Natural killer cell (primary cell): ENCODE results near the gene HACE1. TPM values are rescaled to one million over a fixed set of nuclear protein-coding genes. Genes with fewer than 3 reads are reported as not detected.

Experiments used
- ATAC-seq, 3 donors: fragments of 150-1000 bp in 2 of 3; fragments of 200-7000 bp in 1 of 3; cut with Tn5 transposase; 1 replicate in 1 of 3; 2 replicates in 2 of 3; pipeline ENCODE4 v1.10.0; 2021; ENCODE audit warnings: mild to moderate bottlenecking in 2 of 3, moderate library complexity in 2 of 3
- DNase-seq, 2 donors: peaks; one replicate each; pipeline versions ENCODE4 v3.0.0 to v3.0.0-alpha.2; 2013 to 2021; ENCODE audit warnings: mixed read lengths in 1 of 2
- H3K27ac ChIP-seq: one replicate; pipeline ENCODE4 v1.5.1; 2013; ENCODE audit warnings: mild to moderate bottlenecking, low read length
- H3K27me3 ChIP-seq: one replicate; pipeline ENCODE4 v1.6.1; 2013; ENCODE audit warnings: low read length; ENCODE audit not compliant: control insufficient read depth, insufficient read depth
- H3K36me3 ChIP-seq: one replicate; pipeline ENCODE4 v1.6.1; 2013; ENCODE audit warnings: low read length; ENCODE audit not compliant: control insufficient read depth, insufficient read depth
- H3K4me1 ChIP-seq: one replicate; pipeline ENCODE4 v1.6.1; 2013; ENCODE audit warnings: low read length; ENCODE audit not compliant: control insufficient read depth, insufficient read depth
- H3K4me3 ChIP-seq: one replicate; pipeline ENCODE4 v1.5.1; 2013; ENCODE audit warnings: low read length
- H3K9me3 ChIP-seq: one replicate; pipeline ENCODE4 v1.6.1; 2013; ENCODE audit warnings: low read length; ENCODE audit not compliant: control insufficient read depth, insufficient read depth
- H3K27ac Mint-ChIP-seq, 2 donors: one replicate each; pipeline ENCODE4 v1.8.0; 2022; ENCODE audit warnings: mild to moderate bottlenecking in 2 of 2, mixed read lengths in 2 of 2, moderate library complexity in 1 of 2
- H3K27me3 Mint-ChIP-seq, 2 donors: one replicate each; pipeline ENCODE4 v1.8.0; 2022; ENCODE audit warnings: low read depth in 2 of 2, mixed read lengths in 2 of 2
- H3K36me3 Mint-ChIP-seq: one replicate; pipeline ENCODE4 v1.8.0; 2022; ENCODE audit warnings: mixed read lengths
- H3K4me1 Mint-ChIP-seq, 2 donors: one replicate each; pipeline ENCODE4 v1.8.0; 2022; ENCODE audit warnings: mixed read lengths in 2 of 2
- H3K4me3 Mint-ChIP-seq: one replicate; pipeline ENCODE4 v1.8.0; 2022; ENCODE audit warnings: mild to moderate bottlenecking, moderate library complexity, mixed read lengths
- H3K9me3 Mint-ChIP-seq, 2 donors: one replicate each; pipeline ENCODE4 v1.8.0; 2022; ENCODE audit warnings: mixed read lengths in 2 of 2
- CTCF ChIP-seq: fragments of 200-600 bp; IDR thresholded peaks from one replicate; pipeline ENCODE4 v1.8.0; 2022; ENCODE audit warnings: antibody characterized with exemption
- WGBS: methylation state at CpG from one replicate; pipeline ENCODE4 v1.1.7; 2013; ENCODE audit warnings: missing lambda C conversion rate; ENCODE audit not compliant: insufficient coverage; 5-methylcytosine and 5-hydroxymethylcytosine counted together
- intact Hi-C: fragments of 100-400 bp; cut with micrococcal nuclease; formaldehyde crosslinking; loops from one replicate; pipeline ENCODE4 v1.14.2; 2022
- total RNA-seq, 4 donors: library from RNA; stranded (reverse); fragments of 120-200 nt in 1 of 4; gene quantifications; one replicate each; pipeline versions ENCODE4 v1.2.3 to v1.2.4, GENCODE V29; 2013 to 2022

HACE1 gene
- total RNA-seq, 3 donors from 2014 or later (not counting 1 experiment from before 2014, with no cell fraction given): 9.6 to 12.6 (median 9.8) TPM

GRCh38 chr6:104784884-104785283, 74.8 kb downstream of the HACE1 start:
- ATAC-seq: no peak
- H3K36me3 Mint-ChIP-seq: peaks cover 8% of the 10 kb centered on the region
- Histone ChIP-seq H3K4me1 (no peaks in the 10 kb centered on the region), H3K36me3 (peaks cover 2% of the 10 kb centered on the region), H3K9me3 (no peaks in the 10 kb centered on the region), H3K27ac (no peak overlapping the region), H3K4me3 (no peak overlapping the region), H3K27me3 (no peaks in the 10 kb centered on the region)
- no peaks in the 10 kb centered on the region for H3K9me3 Mint-ChIP-seq
- TF ChIP-seq CTCF: no peak
- no peak overlapping the region for H3K4me3 Mint-ChIP-seq
- H3K27me3 Mint-ChIP-seq: no peaks in the 10 kb centered on the region
- 65% methylated on average over 2 of the region's 2 CpGs for WGBS
- H3K27ac Mint-ChIP-seq: no peak overlapping the region
- intact Hi-C loops: no loop called here
- DNase-seq: no peak
- H3K4me1 Mint-ChIP-seq: peaks cover 18 to 19% of the 10 kb centered on the region in 2 donors

- peak in 1 of 2 donors; percentile 46 for DNase-seq
Observed at GRCh38 chr6:104771258-104771832, 88.4 kb downstream of the HACE1 start.

GRCh38 chr6:104768906-104769305, 90.8 kb downstream of the HACE1 start:
- no peaks in the 10 kb centered on the region for H3K27me3 ChIP-seq
- no peak for DNase-seq
- 100% methylated on average over 1 of the region's 1 CpG for WGBS

More at GRCh38 chr6:104771258-104771832, 88.4 kb downstream of the HACE1 start:
- H3K27me3 Mint-ChIP-seq: no peaks in the 10 kb centered on the region
- 65% methylated on average over 1 of the region's 2 CpGs for WGBS
- peak; percentile 83 for TF ChIP-seq CTCF
- Histone ChIP-seq H3K27me3 (no peaks in the 10 kb centered on the region), H3K27ac (no peak overlapping the region), H3K36me3 (peaks cover 4% of the 10 kb centered on the region), H3K4me1 (no peaks in the 10 kb centered on the region), H3K9me3 (no peaks in the 10 kb centered on the region), H3K4me3 (no peak overlapping the region)
- intact Hi-C loops: loop anchor here (1.0 kb wide), 1 partner anchor 88 kb away; no protein-coding TSS in a partner anchor
- H3K36me3 Mint-ChIP-seq: no peaks in the 10 kb centered on the region
- no peaks in the 10 kb centered on the region for H3K9me3 Mint-ChIP-seq
- H3K27ac Mint-ChIP-seq: no peak overlapping the region
- peak; percentile 66 to 82 (median 72) for ATAC-seq
- H3K4me3 Mint-ChIP-seq: no peak overlapping the region
- peaks cover 0 to 6% of the 10 kb centered on the region in 2 donors for H3K4me1 Mint-ChIP-seq

More at GRCh38 chr6:104768906-104769305, 90.8 kb downstream of the HACE1 start:
- Histone ChIP-seq H3K9me3 (no peaks in the 10 kb centered on the region), H3K4me1 (no peaks in the 10 kb centered on the region), H3K4me3 (no peak overlapping the region), H3K36me3 (peaks cover 2% of the 10 kb centered on the region), H3K27ac (no peak overlapping the region)
- intact Hi-C loops: no loop called here
- ATAC-seq: no peak
- Mint-ChIP-seq H3K9me3 (no peaks in the 10 kb centered on the region), H3K36me3 (no peaks in the 10 kb centered on the region), H3K27ac (no peak overlapping the region), H3K4me1 (peaks cover 0 to 11% of the 10 kb centered on the region in 2 donors), H3K27me3 (no peaks in the 10 kb centered on the region), H3K4me3 (no peak overlapping the region)
- TF ChIP-seq CTCF: no peak
